Measurements from ENCODE around the gene COX19. TPM values are rescaled to one million over a fixed set of nuclear protein-coding genes. Genes with fewer than 3 reads are reported as not detected.
"Not testable (repeated sequence)": the region's sequence is repeated elsewhere in the genome, so short reads cannot be mapped to it uniquely, and the experiment has no call there.

Gene COX19
- total RNA-seq, 1 experiment from 2014 or later = 12.3 TPM

DNA sequence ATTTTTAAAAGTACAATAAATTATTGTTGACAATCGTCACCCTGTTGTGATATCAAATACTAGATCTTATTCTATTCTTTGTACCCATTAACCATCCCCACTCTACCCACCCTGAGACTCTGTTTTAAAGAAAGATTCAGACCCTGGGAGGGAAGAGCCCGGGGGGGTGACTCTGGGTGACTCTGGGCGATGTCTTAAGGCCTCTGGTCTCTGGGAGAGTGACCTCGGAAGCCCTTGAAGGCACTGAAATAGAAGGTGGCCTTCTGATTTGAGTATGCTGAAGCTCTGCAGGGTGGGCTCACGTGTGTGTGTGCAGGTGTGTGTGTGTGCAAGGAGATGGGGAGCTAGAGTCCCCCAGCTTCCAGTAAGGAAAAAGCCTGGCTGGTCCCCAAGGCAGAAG, 30.6 kb downstream of the COX19 start:
- H3K27ac ChIP-seq (ENCODE audit: insufficient read length, low read depth, low read length) = no peak overlapping the region
- no peaks in the 10 kb centered on the region; the same call in 1 of the 2 replicates for H3K4me1 ChIP-seq (ENCODE audit: insufficient read depth, low read length)
- H2BK120ac ChIP-seq (ENCODE audit: low read depth, low read length, poor library complexity, severe bottlenecking) = no peak overlapping the region
- no peak overlapping the region for H3K4me2 ChIP-seq (ENCODE audit: insufficient read depth, insufficient read length, low read length)
- H3K4ac ChIP-seq (ENCODE audit: low read depth, low read length) = no peak overlapping the region; the same call in 1 of the 2 replicates
- H3K27me3 ChIP-seq (ENCODE audit: insufficient read depth, low read length) = no peaks in the 10 kb centered on the region
- Mint-ChIP-seq H3K4me1 (peaks cover 7 to 13% of the 10 kb centered on the region in 2 experiments; a peak in 2 of 4 replicates), H3K9me3 (peaks cover 3 to 4% of the 10 kb centered on the region in 2 experiments; a peak in 3 of 5 replicates), H3K36me3 (ENCODE audit: insufficient read depth in 1 of 3, low read depth in 3 of 3) (no peaks in the 10 kb centered on the region; a peak in 2 of 7 replicates), H3K27ac (peak overlapping the region in 1 of 3 experiments; percentile 57; a peak in 1 of 7 replicates), H3K4me3 (no peak overlapping the region), H3K27me3 (ENCODE audit: low read depth) (peaks cover 15% of the 10 kb centered on the region)
- H3K18ac ChIP-seq (ENCODE audit: insufficient read length, low read depth, low read length) = no peak overlapping the region
- H3K23me2 ChIP-seq (ENCODE audit: insufficient read length, low read depth, low read length, poor library complexity, severe bottlenecking) = no peaks in the 10 kb centered on the region
- no peak overlapping the region for H2BK12ac ChIP-seq (ENCODE audit: insufficient read length, low read depth, low read length)
- no peak overlapping the region for H2BK15ac ChIP-seq (ENCODE audit: low read depth, low read length)
- H4K8ac ChIP-seq (replicated peaks; ENCODE audit: insufficient read length, low read depth, low read length) = no peak overlapping the region
- no peak overlapping the region for H2AK5ac ChIP-seq (ENCODE audit: insufficient read length, low read length)
- no peak overlapping the region for H3K56ac ChIP-seq (ENCODE audit: insufficient read length, low read depth, low read length)
- no peak overlapping the region for H3K9ac ChIP-seq (ENCODE audit: extremely low read depth, insufficient read length, low read length)
- no peak for DNase-seq
- no peaks in the 10 kb centered on the region for H4K20me1 ChIP-seq (ENCODE audit: control insufficient read depth, insufficient read depth, insufficient read length)
- H3K14ac ChIP-seq (ENCODE audit: insufficient read depth, low read length) = no peak overlapping the region
- no peaks in the 10 kb centered on the region for H3K9me3 ChIP-seq (ENCODE audit: control insufficient read depth, low read depth, low read length)
- no peak overlapping the region for H2BK5ac ChIP-seq (ENCODE audit: insufficient read length, low read length)
- TF ChIP-seq, protein P1, sequence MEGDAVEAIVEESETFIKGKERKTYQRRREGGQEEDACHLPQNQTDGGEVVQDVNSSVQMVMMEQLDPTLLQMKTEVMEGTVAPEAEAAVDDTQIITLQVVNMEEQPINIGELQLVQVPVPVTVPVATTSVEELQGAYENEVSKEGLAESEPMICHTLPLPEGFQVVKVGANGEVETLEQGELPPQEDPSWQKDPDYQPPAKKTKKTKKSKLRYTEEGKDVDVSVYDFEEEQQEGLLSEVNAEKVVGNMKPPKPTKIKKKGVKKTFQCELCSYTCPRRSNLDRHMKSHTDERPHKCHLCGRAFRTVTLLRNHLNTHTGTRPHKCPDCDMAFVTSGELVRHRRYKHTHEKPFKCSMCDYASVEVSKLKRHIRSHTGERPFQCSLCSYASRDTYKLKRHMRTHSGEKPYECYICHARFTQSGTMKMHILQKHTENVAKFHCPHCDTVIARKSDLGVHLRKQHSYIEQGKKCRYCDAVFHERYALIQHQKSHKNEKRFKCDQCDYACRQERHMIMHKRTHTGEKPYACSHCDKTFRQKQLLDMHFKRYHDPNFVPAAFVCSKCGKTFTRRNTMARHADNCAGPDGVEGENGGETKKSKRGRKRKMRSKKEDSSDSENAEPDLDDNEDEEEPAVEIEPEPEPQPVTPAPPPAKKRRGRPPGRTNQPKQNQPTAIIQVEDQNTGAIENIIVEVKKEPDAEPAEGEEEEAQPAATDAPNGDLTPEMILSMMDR (conservative IDR thresholded peaks at IDR 0.05) = no peak
- H3K23ac ChIP-seq (ENCODE audit: insufficient read length, low read depth, low read length) = no peak overlapping the region
- H2AFZ ChIP-seq (ENCODE audit: low read length) = no peak overlapping the region
- H3K79me2 ChIP-seq (ENCODE audit: insufficient read depth, low read length) = no peaks in the 10 kb centered on the region
- H3K79me1 ChIP-seq (ENCODE audit: insufficient read depth, low read depth, low read length, poor library complexity, severe bottlenecking) = no peaks in the 10 kb centered on the region
- H4K5ac ChIP-seq (ENCODE audit: insufficient read length, low read depth, low read length) = no peak overlapping the region
- no peak overlapping the region for H2BK20ac ChIP-seq (ENCODE audit: low read depth, low read length, poor library complexity, severe bottlenecking)
- H3T11ph ChIP-seq (ENCODE audit: low read length) = no peak overlapping the region
- H4K91ac ChIP-seq (ENCODE audit: insufficient read length, low read depth, low read length) = peak overlapping the region; percentile 46
- no CpG with 5 or more reads among the region's 5 CpGs for WGBS (ENCODE audit: extremely low coverage, insufficient read length, low lambda C conversion rate)

DNA sequence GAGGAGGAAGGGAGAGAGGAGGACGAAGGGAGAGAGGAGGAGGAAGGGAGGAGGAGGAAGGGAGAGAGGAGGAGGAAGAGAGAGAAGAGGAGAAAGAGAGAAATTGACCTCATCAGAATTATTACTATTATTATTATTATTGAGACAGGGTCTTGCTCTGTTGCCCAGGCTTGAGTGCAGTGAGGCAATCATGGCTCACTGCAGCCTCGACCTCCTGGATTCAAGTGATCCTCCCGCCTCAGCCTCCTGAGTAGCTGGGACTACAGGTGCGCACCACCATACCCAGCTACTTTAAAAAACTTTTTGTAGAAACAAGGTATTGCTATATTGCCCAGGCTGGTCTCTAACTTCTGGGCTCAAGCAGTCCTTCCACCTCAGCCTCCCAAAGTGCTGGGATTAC, 31.6 kb downstream of the COX19 start:
- H3K4me1 Mint-ChIP-seq; H3K56ac ChIP-seq (ENCODE audit: insufficient read length, low read depth, low read length); H2BK12ac ChIP-seq (ENCODE audit: insufficient read length, low read depth, low read length); H3K27ac Mint-ChIP-seq; H3K27me3 ChIP-seq (ENCODE audit: insufficient read depth, low read length); H3K4me1 ChIP-seq (ENCODE audit: insufficient read depth, low read length); H3T11ph ChIP-seq (ENCODE audit: low read length); H3K36me3 Mint-ChIP-seq (ENCODE audit: insufficient read depth in 1 of 3, low read depth in 3 of 3); H3K18ac ChIP-seq (ENCODE audit: insufficient read length, low read depth, low read length); H4K8ac ChIP-seq (replicated peaks; ENCODE audit: insufficient read length, low read depth, low read length); H3K4me3 Mint-ChIP-seq; H2AK5ac ChIP-seq (ENCODE audit: insufficient read length, low read length); H3K79me2 ChIP-seq (ENCODE audit: insufficient read depth, low read length); H3K23me2 ChIP-seq (ENCODE audit: insufficient read length, low read depth, low read length, poor library complexity, severe bottlenecking); H3K9me3 Mint-ChIP-seq; H3K4me2 ChIP-seq (ENCODE audit: insufficient read depth, insufficient read length, low read length); H3K79me1 ChIP-seq (ENCODE audit: insufficient read depth, low read depth, low read length, poor library complexity, severe bottlenecking); H3K4ac ChIP-seq (ENCODE audit: low read depth, low read length); H3K23ac ChIP-seq (ENCODE audit: insufficient read length, low read depth, low read length); H4K91ac ChIP-seq (ENCODE audit: insufficient read length, low read depth, low read length); H2BK5ac ChIP-seq (ENCODE audit: insufficient read length, low read length); H4K5ac ChIP-seq (ENCODE audit: insufficient read length, low read depth, low read length); H3K9me3 ChIP-seq (ENCODE audit: control insufficient read depth, low read depth, low read length); H3K14ac ChIP-seq (ENCODE audit: insufficient read depth, low read length); H2AFZ ChIP-seq (ENCODE audit: low read length); H3K9ac ChIP-seq (ENCODE audit: extremely low read depth, insufficient read length, low read length); H2BK120ac ChIP-seq (ENCODE audit: low read depth, low read length, poor library complexity, severe bottlenecking); H3K27ac ChIP-seq (ENCODE audit: insufficient read length, low read depth, low read length); H4K20me1 ChIP-seq (ENCODE audit: control insufficient read depth, insufficient read depth, insufficient read length); H2BK20ac ChIP-seq (ENCODE audit: low read depth, low read length, poor library complexity, severe bottlenecking); DNase-seq; H2BK15ac ChIP-seq (ENCODE audit: low read depth, low read length): not testable (repeated sequence)
- WGBS (ENCODE audit: extremely low coverage, insufficient read length, low lambda C conversion rate) = no CpG with 5 or more reads among the region's 4 CpGs
- peaks cover 15% of the 10 kb centered on the region for H3K27me3 Mint-ChIP-seq (ENCODE audit: low read depth)

Data from H9 (cell line).